NOMO-1 treated with dmso at 0.1 percent for 144 hours (cell line): ENCODE data around the gene COG7.
A peak's percentile ranks its signal among the peaks of the same experiment; 100 is the strongest.
"Not testable (repeated sequence)": the region's sequence is repeated elsewhere in the genome, so short reads cannot be mapped to it uniquely, and the experiment has no call there.

Experiments used
- DNase-seq: peaks from one replicate; lab custom pipeline; 2025; ENCODE audit not compliant: unreplicated experiment; lab: John Stamatoyannopoulos, UW

The COG7 gene

GRCh38 chr16:23476289-23476688 lies 23.3 kb upstream of the COG7 start:
- DNase-seq, result no peak

GRCh38 chr16:23469814-23470213 lies 16.8 kb upstream of the COG7 start:
- DNase-seq, result no peak

GRCh38 chr16:23466162-23466885 lies 13.3 kb upstream of the COG7 start:
- no peak for DNase-seq

GRCh38 chr16:23465179-23465578 lies 12.2 kb upstream of the COG7 start:
- DNase-seq, result no peak

GRCh38 chr16:23464196-23464595 lies 11.2 kb upstream of the COG7 start:
- DNase-seq, result no peak

GRCh38 chr16:23462994-23463393 lies 10.0 kb upstream of the COG7 start:
- DNase-seq, result not testable (repeated sequence)

- DNase-seq, result no peak
These were observed 506 bp upstream of the COG7 start for GRCh38 chr16:23453338-23454052.

- no peak for DNase-seq
These were observed 793 bp downstream of the COG7 start for GRCh38 chr16:23452221-23452571.

- no peak for DNase-seq
These were observed 4.6 kb downstream of the COG7 start for GRCh38 chr16:23448392-23448791.

GRCh38 chr16:23437542-23437941 lies 15.4 kb downstream of the COG7 start:
- DNase-seq, result not testable (repeated sequence)

- no peak for DNase-seq
These were observed 16.0 kb downstream of the COG7 start for GRCh38 chr16:23436951-23437350.

- peak; percentile 84 for DNase-seq
These were observed 17.5 kb downstream of the COG7 start for GRCh38 chr16:23435500-23435899.

- peak; percentile 19 for DNase-seq
These were observed 18.6 kb downstream of the COG7 start for GRCh38 chr16:23434380-23434779.

GRCh38 chr16:23433261-23433920 lies 19.6 kb downstream of the COG7 start:
- no peak for DNase-seq

- DNase-seq, result no peak
These were observed 20.5 kb downstream of the COG7 start for GRCh38 chr16:23432176-23433128.

- no peak for DNase-seq
These were observed 24.6 kb downstream of the COG7 start for GRCh38 chr16:23428351-23428750.

- no peak for DNase-seq
These were observed 28.6 kb downstream of the COG7 start for GRCh38 chr16:23424292-23424958.

- DNase-seq, result no peak
These were observed 29.4 kb downstream of the COG7 start for GRCh38 chr16:23423496-23424049.

- no peak for DNase-seq
These were observed 33.0 kb downstream of the COG7 start for GRCh38 chr16:23420011-23420410.

GRCh38 chr16:23416816-23417215 lies 36.2 kb downstream of the COG7 start:
- no peak for DNase-seq
